Liver (tissue), 9 donors: ENCODE data around the gene KCNK7. TPM values are rescaled to one million over a fixed set of nuclear protein-coding genes. Genes with fewer than 3 reads are reported as not detected.

Source experiments
- DNase-seq: peaks from one replicate; pipeline ENCODE4 v3.0.0-alpha.2; 2017; ENCODE audit warnings: low spot score
- H3K27ac ChIP-seq, 2 donors: one replicate each; pipeline ENCODE4 v1.7.0; 2013; ENCODE audit warnings: inconsistent platforms in 2 of 2, low read length in 2 of 2, control low read depth in 1 of 2, low read depth in 1 of 2, mild to moderate bottlenecking in 1 of 2
- H3K27me3 ChIP-seq, 4 donors: one replicate each; pipeline versions ENCODE4 v1.6.1 to v1.7.0; 2013; ENCODE audit warnings: low read length in 3 of 4, inconsistent platforms in 1 of 4, mild to moderate bottlenecking in 1 of 4, moderate library complexity in 1 of 4; ENCODE audit not compliant: control insufficient read depth in 4 of 4, insufficient read depth in 4 of 4
- H3K36me3 ChIP-seq, 4 donors: one replicate each; pipeline versions ENCODE4 v1.6.1 to v1.7.0; 2013; ENCODE audit warnings: low read length in 3 of 4, mild to moderate bottlenecking in 3 of 4, low read depth in 1 of 4, moderate library complexity in 1 of 4; ENCODE audit not compliant: control insufficient read depth in 4 of 4, insufficient read depth in 3 of 4
- H3K4me1 ChIP-seq, 4 donors: one replicate each; pipeline versions ENCODE4 v1.6.1 to v1.7.0; 2013; ENCODE audit warnings: low read length in 3 of 4, mild to moderate bottlenecking in 3 of 4, moderate library complexity in 1 of 4; ENCODE audit not compliant: control insufficient read depth in 4 of 4, insufficient read depth in 4 of 4
- H3K4me3 ChIP-seq, 3 donors: one replicate each; pipeline versions ENCODE4 v1.6.1 to v1.7.0; 2013; ENCODE audit warnings: low read length in 3 of 3, control low read depth in 1 of 3, low read depth in 1 of 3, mild to moderate bottlenecking in 1 of 3
- H3K9ac ChIP-seq, 2 donors: one replicate each; pipeline ENCODE4 v1.7.0; 2013; ENCODE audit warnings: low read length in 2 of 2, mild to moderate bottlenecking in 2 of 2, moderate library complexity in 2 of 2, control low read depth in 1 of 2, low read depth in 1 of 2
- H3K9me3 ChIP-seq, 4 donors: one replicate each; pipeline versions ENCODE4 v1.6.1 to v1.7.0; 2013; ENCODE audit warnings: low read length in 3 of 4; ENCODE audit not compliant: control insufficient read depth in 4 of 4
- ATF3 ChIP-seq: IDR thresholded peaks from 2 replicates; pipeline ENCODE4 v1.6.1; 2016; ENCODE audit warnings: antibody characterized with exemption
- CTCF ChIP-seq: fragments of 150-350 bp; IDR thresholded peaks from 2 replicates; pipeline ENCODE4 v1.5.1; 2017; ENCODE audit warnings: improper control_type of control experiment, low read depth, low read length; ENCODE audit not compliant: missing input control
- FOXA1 ChIP-seq: IDR thresholded peaks from 2 replicates; pipeline ENCODE4 v1.6.1; 2016; ENCODE audit warnings: antibody characterized with exemption
- GABPA ChIP-seq, 2 donors: IDR thresholded peaks in 1 of 2; conservative IDR thresholded peaks in 1 of 2; 2 replicates each; pipeline ENCODE4 v1.6.1; 2016; ENCODE audit warnings: antibody characterized with exemption in 2 of 2, mild to moderate bottlenecking in 1 of 2, moderate library complexity in 1 of 2
- JUND ChIP-seq, 2 donors: IDR thresholded peaks; 2 replicates each; pipeline ENCODE4 v1.6.1; 2016; ENCODE audit warnings: antibody characterized with exemption in 2 of 2
- NR2F2 ChIP-seq: IDR thresholded peaks from 2 replicates; pipeline ENCODE4 v1.6.1; 2016; ENCODE audit warnings: antibody characterized with exemption
- REST ChIP-seq: IDR thresholded peaks from 2 replicates; pipeline ENCODE4 v1.6.1; 2016; ENCODE audit warnings: antibody characterized with exemption, mild to moderate bottlenecking
- SP1 ChIP-seq: IDR thresholded peaks from 2 replicates; pipeline ENCODE4 v1.6.1; 2018; ENCODE audit warnings: antibody characterized with exemption, mild to moderate bottlenecking
- TAF1 ChIP-seq: conservative IDR thresholded peaks from 2 replicates; pipeline ENCODE4 v1.6.1; 2016; ENCODE audit warnings: antibody characterized with exemption, mild to moderate bottlenecking
- YY1 ChIP-seq: IDR thresholded peaks from 2 replicates; pipeline ENCODE4 v1.6.1; 2016; ENCODE audit warnings: antibody characterized with exemption, mild to moderate bottlenecking
- WGBS: extraction: QIAGEN DNeasy Blood & Tissue Kit; methylation state at CpG from one replicate; pipeline ENCODE4 v1.1.7; 2013; 5-methylcytosine and 5-hydroxymethylcytosine counted together
- polyA plus RNA-seq, 2 donors: library from polyadenylated mRNA; stranded (reverse) in 1 of 2; unstranded in 1 of 2; fragments of 200-250 nt in 1 of 2; fragments of >200 nt in 1 of 2; fragmentation: Nextera tagmentation in 1 of 2; extraction: Ambion mirVana in 1 of 2; gene quantifications; one replicate each; pipeline versions ENCODE4 v1.2.1 to v1.2.3, GENCODE V29; 2013 to 2015
- total RNA-seq, 2 donors: library from RNA; depleted of rRNA; stranded (reverse); fragments of >200 nt; gene quantifications; one replicate each; pipeline ENCODE4 v1.2.3, GENCODE V29; 2014
- donor health status: healthy.
- donor health status: healthy.
- donor health status: healthy.
- donor health status: healthy.
- donor health status: healthy.

KCNK7 gene
- total and polyA plus RNA-seq, 4 donors, result 0.14 to 0.32 (median 0.24) TPM

GRCh38 chr11:65554842-65555430 is 40.7 kb downstream of the KCNK7 start (continued):
- no peak for TF ChIP-seq REST
- TF ChIP-seq YY1, result no peak
- TF ChIP-seq CTCF, result no peak

- no peak for TF ChIP-seq ATF3
- TF ChIP-seq JUND (IDR thresholded peaks at IDR 0.05), result no peak
- TF ChIP-seq SP1, result no peak
- no peak for TF ChIP-seq FOXA1
- no peak for TF ChIP-seq NR2F2
- TF ChIP-seq TAF1, result no peak
- TF ChIP-seq GABPA (IDR thresholded peaks at IDR 0.05 in 1 of 2, conservative IDR thresholded peaks at IDR 0.05 in 1 of 2), result no peak
- no peak for TF ChIP-seq CTCF
- no peak overlapping the region for H3K4me3 ChIP-seq
- peaks cover 0 to 4% (median 0%) of the 10 kb centered on the region in 4 donors for H3K36me3 ChIP-seq
- H3K4me1 ChIP-seq, result peaks cover 9 to 45% (median 24%) of the 10 kb centered on the region in 4 donors
- no peaks in the 10 kb centered on the region for H3K27me3 ChIP-seq
- H3K9me3 ChIP-seq, result no peaks in the 10 kb centered on the region
- H3K27ac ChIP-seq, result no peak overlapping the region
- H3K9ac ChIP-seq, result no peak overlapping the region
- DNase-seq, result no peak
- whole genome bisulfite sequencing, result 90% methylated on average over 27 of the region's 27 CpGs
Measured at GRCh38 chr11:65554057-65554818, 41.4 kb downstream of the KCNK7 start.
